ENCODE data around the gene AK1.
"Not testable (repeated sequence)": the region's sequence is repeated elsewhere in the genome, so short reads cannot be mapped to it uniquely, and the experiment has no call there.

AK1 gene

GRCh38 chr9:127883959-127884358, 6.5 kb upstream of the AK1 start:
- DNase-seq: no peak

GRCh38 chr9:127881715-127882114, 4.2 kb upstream of the AK1 start:
- not testable (repeated sequence) for DNase-seq

GRCh38 chr9:127880143-127880542, 2.7 kb upstream of the AK1 start:
- DNase-seq: no peak

- DNase-seq: no peak
Measured at GRCh38 chr9:127878652-127879390, 1.3 kb upstream of the AK1 start.

- peak in 1 of 2 experiments; percentile 26 for DNase-seq
Measured at GRCh38 chr9:127878001-127878651, 651 bp upstream of the AK1 start.

- DNase-seq: peak in 1 of 2 experiments; percentile 56
Measured at GRCh38 chr9:127876764-127877562, 512 bp downstream of the AK1 start.

GRCh38 chr9:127876026-127876763, 1.3 kb downstream of the AK1 start:
- DNase-seq: no peak

- no peak for DNase-seq
Measured at GRCh38 chr9:127875306-127875966, 2.0 kb downstream of the AK1 start.

- no peak for DNase-seq
Measured at GRCh38 chr9:127874301-127875221, 2.9 kb downstream of the AK1 start.

- DNase-seq: no peak
Measured at GRCh38 chr9:127873886-127874285, 3.6 kb downstream of the AK1 start.

- no peak for DNase-seq
Measured at GRCh38 chr9:127873223-127873691, 4.2 kb downstream of the AK1 start.

- no peak for DNase-seq
Measured at GRCh38 chr9:127872369-127873222, 4.9 kb downstream of the AK1 start.

- DNase-seq: no peak
Measured at GRCh38 chr9:127871531-127871930, 5.9 kb downstream of the AK1 start.

- no peak for DNase-seq
Measured at GRCh38 chr9:127870887-127871286, 6.6 kb downstream of the AK1 start.

- not testable (repeated sequence) for DNase-seq
Measured at GRCh38 chr9:127870153-127870491, 7.4 kb downstream of the AK1 start.

- peak; percentile 16 to 73 for DNase-seq
Measured at GRCh38 chr9:127869310-127870152, 7.9 kb downstream of the AK1 start.

- DNase-seq: no peak
Measured at GRCh38 chr9:127868278-127868902, 9.1 kb downstream of the AK1 start.

- DNase-seq: no peak
Measured at GRCh38 chr9:127867356-127868277, 9.9 kb downstream of the AK1 start.
